HG02840 (cell line): ENCODE results near the gene PSME3.
"Not testable (repeated sequence)": the region's sequence is repeated elsewhere in the genome, so short reads cannot be mapped to it uniquely, and the experiment has no call there.

Experiments
- ATAC-seq: cut with Tn5 transposase; IDR thresholded peaks from one replicate; pipeline ENCODE4 v1.9.1; 2021; ENCODE audit warnings: mild to moderate bottlenecking, moderate library complexity, moderate number of reproducible peaks; ENCODE audit not compliant: unreplicated experiment, low FRiP score

Gene PSME3

GRCh38 chr17:42872251-42872965 lies 39.2 kb downstream of the PSME3 start:
- ATAC-seq: no peak

- ATAC-seq: no peak
Observed at GRCh38 chr17:42873315-42873714, 40.1 kb downstream of the PSME3 start.

GRCh38 chr17:42873932-42874695 lies 40.9 kb downstream of the PSME3 start:
- ATAC-seq: not testable (repeated sequence)

- ATAC-seq: no peak
Observed at GRCh38 chr17:42877037-42877436, 43.8 kb downstream of the PSME3 start.

GRCh38 chr17:42878123-42878880 lies 45.1 kb downstream of the PSME3 start:
- no peak for ATAC-seq

GRCh38 chr17:42878924-42879595 lies 45.9 kb downstream of the PSME3 start:
- ATAC-seq: no peak

- ATAC-seq: no peak
Observed at GRCh38 chr17:42879596-42879985, 46.4 kb downstream of the PSME3 start.

- ATAC-seq: no peak
Observed at GRCh38 chr17:42880776-42881310, 47.6 kb downstream of the PSME3 start.

- ATAC-seq: not testable (repeated sequence)
Observed at GRCh38 chr17:42881706-42882105, 48.5 kb downstream of the PSME3 start.

- no peak for ATAC-seq
Observed at GRCh38 chr17:42882166-42882565, 49.0 kb downstream of the PSME3 start.

GRCh38 chr17:42883802-42884558 lies 50.8 kb downstream of the PSME3 start:
- ATAC-seq: no peak

- ATAC-seq: not testable (repeated sequence)
Observed at GRCh38 chr17:42885806-42886205, 52.6 kb downstream of the PSME3 start.

- no peak for ATAC-seq
Observed at GRCh38 chr17:42886283-42887176, 53.3 kb downstream of the PSME3 start.

- ATAC-seq: no peak
Observed at GRCh38 chr17:42889809-42890208, 56.6 kb downstream of the PSME3 start.

GRCh38 chr17:42891539-42892152 lies 58.4 kb downstream of the PSME3 start:
- ATAC-seq: no peak

GRCh38 chr17:42893359-42893758 lies 60.2 kb downstream of the PSME3 start:
- no peak for ATAC-seq
